ENCODE results near the gene PIK3CG.
"Not testable (repeated sequence)": the region's sequence is repeated elsewhere in the genome, so short reads cannot be mapped to it uniquely, and the experiment has no call there.

The PIK3CG gene

DNA sequence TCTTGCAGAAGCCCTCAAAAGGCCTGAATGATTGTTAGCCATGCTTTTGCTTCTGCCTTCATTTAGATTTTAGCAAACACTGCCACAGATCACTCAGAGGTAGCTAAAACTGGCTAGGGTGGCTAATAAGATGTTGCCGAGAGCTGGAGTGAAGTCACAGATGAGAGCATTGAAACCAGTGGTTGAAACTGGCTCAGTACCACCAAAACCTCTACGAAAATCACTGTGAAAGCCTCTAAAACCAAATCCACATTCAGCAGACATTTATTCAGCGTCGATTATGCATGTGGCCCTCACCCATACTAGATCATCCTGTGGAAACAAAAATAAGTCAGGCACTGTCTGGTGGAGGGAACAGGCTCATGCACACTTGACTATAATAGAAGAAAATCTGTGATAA is 50.8 kb downstream of the PIK3CG start:
- Histone ChIP-seq H3K27ac (ENCODE audit: low read length) (no peak overlapping the region), H3K9me3 (ENCODE audit: control insufficient read depth in 1 of 2, low read length in 2 of 2) (no peaks in the 10 kb centered on the region), H3K4me3 (ENCODE audit: low read depth in 1 of 2, low read length in 2 of 2) (no peak overlapping the region), H3K27me3 (ENCODE audit: low read depth, low read length) (no peaks in the 10 kb centered on the region), H3K36me3 (ENCODE audit: control insufficient read depth in 1 of 2, insufficient read depth in 2 of 2, low read length in 2 of 2) (no peaks in the 10 kb centered on the region), H3K4me1 (ENCODE audit: control insufficient read depth in 1 of 2, insufficient read depth in 2 of 2, low read length in 2 of 2) (no peaks in the 10 kb centered on the region)

DNA sequence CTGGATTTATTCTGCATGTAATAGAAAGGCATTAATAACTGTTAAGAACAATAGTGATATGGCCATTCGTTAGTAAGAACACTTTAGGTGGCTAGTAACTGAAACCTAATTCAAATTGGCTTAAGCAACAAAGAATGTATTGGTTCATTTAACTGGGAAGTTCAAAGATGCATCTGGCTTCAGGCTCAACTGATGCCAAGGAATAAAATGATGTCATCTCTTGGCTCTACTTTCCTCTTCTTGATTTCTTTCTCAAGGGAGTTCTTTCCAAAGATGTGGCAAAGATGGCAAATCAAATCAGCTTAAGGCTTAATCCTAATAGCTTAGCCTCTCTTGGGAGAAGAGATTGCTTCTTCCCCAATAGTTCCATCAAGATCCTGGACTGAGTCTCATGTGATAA is 51.6 kb downstream of the PIK3CG start:
- no peaks in the 10 kb centered on the region for H3K9me3 ChIP-seq (ENCODE audit: control insufficient read depth in 1 of 2, low read length in 2 of 2)
- no peak overlapping the region for H3K4me3 ChIP-seq (ENCODE audit: low read depth in 1 of 2, low read length in 2 of 2)
- H3K27me3 ChIP-seq (ENCODE audit: low read depth, low read length): no peaks in the 10 kb centered on the region
- no peaks in the 10 kb centered on the region for H3K4me1 ChIP-seq (ENCODE audit: control insufficient read depth in 1 of 2, insufficient read depth in 2 of 2, low read length in 2 of 2)
- no peak overlapping the region for H3K27ac ChIP-seq (ENCODE audit: low read length)
- H3K36me3 ChIP-seq (ENCODE audit: control insufficient read depth in 1 of 2, insufficient read depth in 2 of 2, low read length in 2 of 2): no peaks in the 10 kb centered on the region

DNA sequence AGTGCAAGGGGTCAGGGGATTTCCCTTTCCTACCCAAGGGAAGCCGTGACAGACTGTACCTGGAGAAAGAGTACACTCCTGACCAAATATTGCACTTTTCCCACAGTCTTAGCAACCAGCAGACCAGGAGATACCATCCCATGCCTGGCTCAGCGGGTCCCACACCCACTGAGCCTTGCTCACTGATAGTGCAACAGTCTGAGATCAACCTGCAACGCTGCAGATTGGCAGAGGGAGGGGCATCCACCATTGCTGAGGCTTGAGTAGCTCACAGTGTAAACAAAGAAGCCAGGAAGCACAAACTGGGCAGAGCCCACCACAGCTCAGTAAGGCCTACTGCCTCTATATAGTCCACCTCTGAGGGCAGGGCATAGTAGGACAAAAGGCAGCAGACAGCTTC is 53.9 kb downstream of the PIK3CG start:
- H3K27me3 ChIP-seq (ENCODE audit: low read depth, low read length): no peaks in the 10 kb centered on the region
- H3K4me1 ChIP-seq (ENCODE audit: control insufficient read depth in 1 of 2, insufficient read depth in 2 of 2, low read length in 2 of 2): no peaks in the 10 kb centered on the region
- H3K4me3 ChIP-seq (ENCODE audit: low read depth in 1 of 2, low read length in 2 of 2): no peak overlapping the region
- H3K9me3 ChIP-seq (ENCODE audit: control insufficient read depth in 1 of 2, low read length in 2 of 2): no peaks in the 10 kb centered on the region
- H3K27ac ChIP-seq (ENCODE audit: low read length): no peak overlapping the region
- no peaks in the 10 kb centered on the region for H3K36me3 ChIP-seq (ENCODE audit: control insufficient read depth in 1 of 2, insufficient read depth in 2 of 2, low read length in 2 of 2)

DNA sequence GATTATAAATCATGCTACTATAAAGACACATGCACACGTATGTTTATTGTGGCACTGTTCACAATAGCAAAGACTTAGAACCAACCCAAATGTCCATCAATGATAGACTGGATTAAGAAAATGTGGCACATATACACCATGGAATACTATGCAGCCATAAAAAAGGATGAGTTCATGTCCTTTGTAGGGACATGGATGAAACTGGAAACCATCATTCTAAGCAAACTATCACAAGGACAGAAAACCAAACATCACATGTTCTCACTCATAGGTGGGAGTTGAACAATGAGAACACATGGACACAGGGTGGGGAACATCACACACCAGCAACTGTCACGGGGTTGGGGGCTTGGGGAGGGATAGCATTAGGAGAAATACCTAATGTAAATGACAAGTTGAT is 59.4 kb downstream of the PIK3CG start:
- not testable (repeated sequence) for H3K27me3 ChIP-seq (ENCODE audit: low read depth, low read length); H3K4me1 ChIP-seq (ENCODE audit: control insufficient read depth in 1 of 2, insufficient read depth in 2 of 2, low read length in 2 of 2); H3K36me3 ChIP-seq (ENCODE audit: control insufficient read depth in 1 of 2, insufficient read depth in 2 of 2, low read length in 2 of 2); H3K9me3 ChIP-seq (ENCODE audit: control insufficient read depth in 1 of 2, low read length in 2 of 2); H3K4me3 ChIP-seq (ENCODE audit: low read depth in 1 of 2, low read length in 2 of 2); H3K27ac ChIP-seq (ENCODE audit: low read length)

DNA sequence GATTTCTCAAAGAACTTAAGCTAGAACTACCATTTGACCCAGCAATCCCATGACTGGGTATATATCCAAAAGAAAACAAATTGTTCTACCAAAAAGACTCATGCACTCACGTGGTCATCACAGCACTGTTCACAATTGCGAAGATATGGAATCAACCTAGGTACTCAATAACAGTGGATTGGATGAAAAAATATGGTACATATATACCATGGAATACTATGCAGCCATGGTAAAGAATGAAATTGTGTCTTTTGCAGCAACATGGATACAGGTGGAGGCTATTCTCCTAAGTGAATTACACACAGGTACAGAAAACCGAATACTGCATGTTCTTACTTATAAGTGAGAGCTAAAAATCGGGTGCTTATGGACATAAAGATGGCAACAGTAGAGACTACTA is 61.8 kb downstream of the PIK3CG start:
- no peak overlapping the region for H3K27ac ChIP-seq (ENCODE audit: low read length)
- H3K36me3 ChIP-seq (ENCODE audit: control insufficient read depth in 1 of 2, insufficient read depth in 2 of 2, low read length in 2 of 2): no peaks in the 10 kb centered on the region
- H3K9me3 ChIP-seq (ENCODE audit: control insufficient read depth in 1 of 2, low read length in 2 of 2): no peaks in the 10 kb centered on the region
- no peak overlapping the region for H3K4me3 ChIP-seq (ENCODE audit: low read depth in 1 of 2, low read length in 2 of 2)
- H3K27me3 ChIP-seq (ENCODE audit: low read depth, low read length): no peaks in the 10 kb centered on the region
- H3K4me1 ChIP-seq (ENCODE audit: control insufficient read depth in 1 of 2, insufficient read depth in 2 of 2, low read length in 2 of 2): no peaks in the 10 kb centered on the region

DNA sequence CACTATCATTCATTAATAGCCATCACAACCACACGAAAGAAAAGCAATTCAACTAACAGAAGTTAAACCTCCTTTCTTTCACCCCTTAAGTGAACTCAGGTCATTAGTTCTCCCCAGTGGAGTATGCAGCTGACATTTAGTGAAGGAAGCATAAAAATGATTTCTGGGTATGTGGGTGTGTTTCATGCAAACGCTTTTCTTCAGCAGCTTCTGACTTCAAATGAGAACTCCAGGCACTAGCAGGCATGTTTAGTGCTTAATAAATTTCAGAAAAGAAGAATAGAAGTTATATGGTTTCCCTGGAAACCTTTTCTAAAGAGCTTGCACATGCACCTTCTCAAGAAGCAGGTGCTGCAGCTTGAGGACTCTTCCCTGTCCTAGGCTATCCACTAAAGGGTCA is 62.5 kb downstream of the PIK3CG start:
- no peaks in the 10 kb centered on the region for H3K4me1 ChIP-seq (ENCODE audit: control insufficient read depth in 1 of 2, insufficient read depth in 2 of 2, low read length in 2 of 2)
- no peaks in the 10 kb centered on the region for H3K27me3 ChIP-seq (ENCODE audit: low read depth, low read length)
- no peak overlapping the region for H3K4me3 ChIP-seq (ENCODE audit: low read depth in 1 of 2, low read length in 2 of 2)
- no peaks in the 10 kb centered on the region for H3K36me3 ChIP-seq (ENCODE audit: control insufficient read depth in 1 of 2, insufficient read depth in 2 of 2, low read length in 2 of 2)
- no peak overlapping the region for H3K27ac ChIP-seq (ENCODE audit: low read length)
- H3K9me3 ChIP-seq (ENCODE audit: control insufficient read depth in 1 of 2, low read length in 2 of 2): no peaks in the 10 kb centered on the region

DNA sequence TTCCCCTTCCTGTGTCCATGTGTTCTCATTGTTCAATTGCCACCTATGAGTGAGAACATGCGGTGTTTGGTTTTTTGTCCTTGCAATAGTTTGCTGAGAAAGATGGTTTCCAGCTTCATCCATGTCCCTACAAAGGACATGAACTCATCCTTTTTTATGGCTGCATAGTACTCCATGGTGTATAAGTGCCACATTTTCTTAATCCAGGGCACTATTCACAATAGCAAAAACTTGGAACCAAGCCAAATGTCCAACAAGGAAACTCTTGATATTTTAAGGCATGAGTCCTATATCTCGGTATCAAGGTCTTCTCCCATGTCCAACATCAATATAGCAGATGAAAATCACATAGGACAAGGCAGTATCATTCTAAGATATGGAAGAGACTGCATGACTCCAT is 64.5 kb downstream of the PIK3CG start:
- H3K27ac ChIP-seq (ENCODE audit: low read length); H3K4me1 ChIP-seq (ENCODE audit: control insufficient read depth in 1 of 2, insufficient read depth in 2 of 2, low read length in 2 of 2); H3K36me3 ChIP-seq (ENCODE audit: control insufficient read depth in 1 of 2, insufficient read depth in 2 of 2, low read length in 2 of 2); H3K27me3 ChIP-seq (ENCODE audit: low read depth, low read length); H3K4me3 ChIP-seq (ENCODE audit: low read depth in 1 of 2, low read length in 2 of 2); H3K9me3 ChIP-seq (ENCODE audit: control insufficient read depth in 1 of 2, low read length in 2 of 2): not testable (repeated sequence)

DNA sequence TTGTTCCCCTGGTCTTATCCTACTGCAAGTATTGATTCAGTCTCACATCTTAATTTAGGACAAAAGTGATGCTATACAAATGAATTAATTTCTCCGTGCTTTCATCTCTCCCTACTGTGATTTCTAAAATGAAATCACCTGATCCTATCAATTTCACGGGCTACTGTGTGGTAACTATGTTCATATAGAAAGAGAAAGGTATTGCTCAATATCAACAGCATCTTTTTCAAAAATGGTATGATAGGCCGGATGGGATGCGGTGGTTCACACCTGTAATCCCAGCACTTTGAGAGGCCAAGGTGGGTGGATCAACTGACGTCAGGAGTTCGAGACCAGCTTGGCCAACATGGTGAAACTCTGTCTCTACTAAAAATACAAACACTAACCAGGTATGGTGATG is 71.2 kb downstream of the PIK3CG start:
- no peaks in the 10 kb centered on the region for H3K27me3 ChIP-seq (ENCODE audit: low read depth, low read length)
- no peak overlapping the region for H3K4me3 ChIP-seq (ENCODE audit: low read depth in 1 of 2, low read length in 2 of 2)
- no peaks in the 10 kb centered on the region for H3K9me3 ChIP-seq (ENCODE audit: control insufficient read depth in 1 of 2, low read length in 2 of 2)
- no peaks in the 10 kb centered on the region for H3K36me3 ChIP-seq (ENCODE audit: control insufficient read depth in 1 of 2, insufficient read depth in 2 of 2, low read length in 2 of 2)
- H3K27ac ChIP-seq (ENCODE audit: low read length): no peak overlapping the region
- no peaks in the 10 kb centered on the region for H3K4me1 ChIP-seq (ENCODE audit: control insufficient read depth in 1 of 2, insufficient read depth in 2 of 2, low read length in 2 of 2)

DNA sequence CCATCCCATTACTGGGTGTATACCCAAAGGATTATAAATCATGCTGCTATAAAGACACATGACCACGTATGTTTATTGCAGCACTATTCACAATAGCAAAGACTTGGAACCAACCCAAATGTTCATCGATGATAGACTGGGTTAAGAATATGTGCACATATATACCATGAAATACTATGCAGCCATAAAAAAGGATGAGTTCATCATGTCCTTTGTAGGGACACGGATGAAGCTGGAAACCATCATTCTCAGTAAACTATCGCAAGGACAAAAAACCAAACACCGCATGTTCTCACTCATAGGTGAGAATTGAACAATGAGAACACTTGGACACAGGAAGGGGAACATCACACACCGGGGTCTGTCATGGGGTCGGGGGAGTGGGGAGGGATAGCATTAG is 73.0 kb downstream of the PIK3CG start:
- H3K4me3 ChIP-seq (ENCODE audit: low read depth in 1 of 2, low read length in 2 of 2); H3K36me3 ChIP-seq (ENCODE audit: control insufficient read depth in 1 of 2, insufficient read depth in 2 of 2, low read length in 2 of 2); H3K27me3 ChIP-seq (ENCODE audit: low read depth, low read length); H3K27ac ChIP-seq (ENCODE audit: low read length); H3K4me1 ChIP-seq (ENCODE audit: control insufficient read depth in 1 of 2, insufficient read depth in 2 of 2, low read length in 2 of 2); H3K9me3 ChIP-seq (ENCODE audit: control insufficient read depth in 1 of 2, low read length in 2 of 2): not testable (repeated sequence)

DNA sequence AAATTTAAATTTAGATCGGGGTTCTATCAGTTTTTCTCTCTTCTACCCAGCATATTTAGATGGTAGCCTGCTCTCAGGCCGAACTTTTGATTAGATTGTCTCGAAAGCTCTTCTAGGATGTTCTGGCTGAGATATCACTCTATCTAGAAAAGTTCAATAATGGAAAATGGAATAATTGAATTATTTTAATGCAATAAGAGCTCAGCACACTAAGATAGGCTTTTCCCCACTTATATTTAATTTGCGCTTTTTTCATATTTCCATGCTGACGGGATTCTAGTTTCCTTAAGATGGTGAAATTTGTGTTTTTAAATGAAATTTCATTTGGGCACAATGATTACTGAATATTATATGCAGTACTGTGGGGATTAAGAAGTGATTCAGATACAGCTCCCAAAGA is 73.7 kb downstream of the PIK3CG start:
- Histone ChIP-seq H3K27ac (ENCODE audit: low read length) (no peak overlapping the region), H3K9me3 (ENCODE audit: control insufficient read depth in 1 of 2, low read length in 2 of 2) (no peaks in the 10 kb centered on the region), H3K4me3 (ENCODE audit: low read depth in 1 of 2, low read length in 2 of 2) (no peak overlapping the region), H3K27me3 (ENCODE audit: low read depth, low read length) (no peaks in the 10 kb centered on the region), H3K4me1 (ENCODE audit: control insufficient read depth in 1 of 2, insufficient read depth in 2 of 2, low read length in 2 of 2) (no peaks in the 10 kb centered on the region), H3K36me3 (ENCODE audit: control insufficient read depth in 1 of 2, insufficient read depth in 2 of 2, low read length in 2 of 2) (no peaks in the 10 kb centered on the region)

DNA sequence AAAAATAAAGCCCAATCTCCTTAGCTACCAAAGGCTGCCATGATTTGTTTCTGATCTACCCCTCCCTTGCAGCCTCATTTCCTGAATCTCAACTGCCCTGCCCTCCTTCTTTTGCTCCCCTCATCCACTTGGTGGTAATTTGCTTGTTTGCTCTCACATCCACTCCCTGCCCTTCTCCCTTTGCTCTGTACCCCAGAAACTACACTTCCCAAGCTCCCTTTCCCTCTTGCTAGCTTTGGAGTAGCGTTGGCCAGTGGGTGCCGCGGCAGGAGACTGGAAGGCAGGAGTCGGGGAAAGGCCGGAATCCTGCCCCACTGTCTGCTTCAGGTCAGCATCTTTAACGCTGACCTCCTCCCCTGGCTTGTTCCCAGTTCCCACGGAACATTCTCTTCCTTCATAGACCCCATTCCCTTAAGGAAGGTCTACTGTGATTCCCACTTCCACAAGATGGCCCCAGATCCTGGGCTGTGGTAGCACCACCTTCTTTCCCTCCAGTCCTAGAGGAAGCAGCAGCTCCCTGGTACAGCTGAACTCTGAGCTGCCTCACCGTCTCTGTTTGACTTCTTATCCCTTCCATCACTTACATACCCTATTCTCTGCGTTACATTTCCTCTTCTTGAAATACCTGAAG is 79.1 kb downstream of the PIK3CG start:
- Histone ChIP-seq H3K4me1 (ENCODE audit: control insufficient read depth in 1 of 2, insufficient read depth in 2 of 2, low read length in 2 of 2) (no peaks in the 10 kb centered on the region), H3K4me3 (ENCODE audit: low read depth in 1 of 2, low read length in 2 of 2) (no peak overlapping the region), H3K9me3 (ENCODE audit: control insufficient read depth in 1 of 2, low read length in 2 of 2) (no peaks in the 10 kb centered on the region), H3K27ac (ENCODE audit: low read length) (no peak overlapping the region), H3K36me3 (ENCODE audit: control insufficient read depth in 1 of 2, insufficient read depth in 2 of 2, low read length in 2 of 2) (no peaks in the 10 kb centered on the region), H3K27me3 (ENCODE audit: low read depth, low read length) (no peaks in the 10 kb centered on the region)

DNA sequence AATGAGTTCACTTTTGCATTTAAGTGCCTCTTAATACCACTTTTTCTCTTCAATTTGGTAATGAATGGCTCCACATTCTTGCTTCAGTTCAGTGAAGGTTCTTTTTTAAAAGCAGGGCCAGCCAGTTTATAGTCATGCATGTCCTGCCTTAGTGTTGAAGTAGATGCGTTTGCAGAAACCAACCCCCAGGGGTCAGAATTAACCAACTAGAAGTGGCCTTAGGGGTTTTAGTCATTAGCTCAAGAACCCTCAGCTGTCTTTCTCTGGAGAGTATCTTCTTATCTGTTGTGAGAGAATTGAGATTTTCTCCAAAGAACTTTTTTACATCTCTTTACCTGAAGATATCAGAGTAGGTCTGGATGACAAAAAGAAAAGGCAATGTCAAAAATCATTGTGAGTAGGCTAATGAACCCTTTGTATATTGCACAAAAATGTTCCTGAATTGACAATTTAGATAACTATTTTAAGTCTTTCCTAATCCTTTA is 82.2 kb downstream of the PIK3CG start:
- Histone ChIP-seq H3K27me3 (ENCODE audit: low read depth, low read length) (no peaks in the 10 kb centered on the region), H3K27ac (ENCODE audit: low read length) (no peak overlapping the region), H3K4me3 (ENCODE audit: low read depth in 1 of 2, low read length in 2 of 2) (no peak overlapping the region), H3K4me1 (ENCODE audit: control insufficient read depth in 1 of 2, insufficient read depth in 2 of 2, low read length in 2 of 2) (peaks cover 2 to 3% of the 10 kb centered on the region in 2 donors), H3K36me3 (ENCODE audit: control insufficient read depth in 1 of 2, insufficient read depth in 2 of 2, low read length in 2 of 2) (no peaks in the 10 kb centered on the region), H3K9me3 (ENCODE audit: control insufficient read depth in 1 of 2, low read length in 2 of 2) (no peaks in the 10 kb centered on the region)

Measured in muscle layer of duodenum (tissue), 2 donors.